Measurements from ENCODE around the gene AHI1. TPM values are rescaled to one million over a fixed set of nuclear protein-coding genes. Genes with fewer than 3 reads are reported as not detected.

Gene AHI1
- total and polyA plus RNA-seq, 2 of the 13 experiments (the other 11 are each of a cell fraction or from before 2014, with no cell fraction given), result 7.2 to 18.6 TPM

- TF ChIP-seq, protein P1, sequence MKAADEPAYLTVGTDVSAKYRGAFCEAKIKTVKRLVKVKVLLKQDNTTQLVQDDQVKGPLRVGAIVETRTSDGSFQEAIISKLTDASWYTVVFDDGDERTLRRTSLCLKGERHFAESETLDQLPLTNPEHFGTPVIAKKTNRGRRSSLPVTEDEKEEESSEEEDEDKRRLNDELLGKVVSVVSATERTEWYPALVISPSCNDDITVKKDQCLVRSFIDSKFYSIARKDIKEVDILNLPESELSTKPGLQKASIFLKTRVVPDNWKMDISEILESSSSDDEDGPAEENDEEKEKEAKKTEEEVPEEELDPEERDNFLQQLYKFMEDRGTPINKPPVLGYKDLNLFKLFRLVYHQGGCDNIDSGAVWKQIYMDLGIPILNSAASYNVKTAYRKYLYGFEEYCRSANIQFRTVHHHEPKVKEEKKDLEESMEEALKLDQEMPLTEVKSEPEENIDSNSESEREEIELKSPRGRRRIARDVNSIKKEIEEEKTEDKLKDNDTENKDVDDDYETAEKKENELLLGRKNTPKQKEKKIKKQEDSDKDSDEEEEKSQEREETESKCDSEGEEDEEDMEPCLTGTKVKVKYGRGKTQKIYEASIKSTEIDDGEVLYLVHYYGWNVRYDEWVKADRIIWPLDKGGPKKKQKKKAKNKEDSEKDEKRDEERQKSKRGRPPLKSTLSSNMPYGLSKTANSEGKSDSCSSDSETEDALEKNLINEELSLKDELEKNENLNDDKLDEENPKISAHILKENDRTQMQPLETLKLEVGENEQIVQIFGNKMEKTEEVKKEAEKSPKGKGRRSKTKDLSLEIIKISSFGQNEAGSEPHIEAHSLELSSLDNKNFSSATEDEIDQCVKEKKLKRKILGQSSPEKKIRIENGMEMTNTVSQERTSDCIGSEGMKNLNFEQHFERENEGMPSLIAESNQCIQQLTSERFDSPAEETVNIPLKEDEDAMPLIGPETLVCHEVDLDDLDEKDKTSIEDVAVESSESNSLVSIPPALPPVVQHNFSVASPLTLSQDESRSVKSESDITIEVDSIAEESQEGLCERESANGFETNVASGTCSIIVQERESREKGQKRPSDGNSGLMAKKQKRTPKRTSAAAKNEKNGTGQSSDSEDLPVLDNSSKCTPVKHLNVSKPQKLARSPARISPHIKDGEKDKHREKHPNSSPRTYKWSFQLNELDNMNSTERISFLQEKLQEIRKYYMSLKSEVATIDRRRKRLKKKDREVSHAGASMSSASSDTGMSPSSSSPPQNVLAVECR (CRISPR knock-in tag; IDR thresholded peaks at IDR 0.05; ENCODE audit: borderline replicate concordance), result 0 out of 2 replicates have a peak, but pooled peaks have one; percentile 18
- TF ChIP-seq ZNF292 (CRISPR knock-in tag; IDR thresholded peaks at IDR 0.05; ENCODE audit: borderline replicate concordance, low read depth) (0 out of 2 replicates have a peak, but pooled peaks have one; percentile 16), ZNF281 (CRISPR knock-in tag; IDR thresholded peaks at IDR 0.05; ENCODE audit: borderline replicate concordance) (peak; percentile 5; the same call in 1 of the 2 replicates), NR2F6 (IDR thresholded peaks at IDR 0.05) (peak; percentile 69), NR2F6 (CRISPR knock-in tag; IDR thresholded peaks at IDR 0.05) (peak; percentile 63), HMGXB3 (CRISPR knock-in tag; IDR thresholded peaks at IDR 0.05; ENCODE audit: borderline replicate concordance) (no peak), HNRNPUL1 (IDR thresholded peaks at IDR 0.05; ENCODE audit: low read depth, low read length) (no peak), TCF7 (IDR thresholded peaks at IDR 0.05; ENCODE audit: low read depth) (peak; percentile 47), EP300 (IDR thresholded peaks at IDR 0.05; ENCODE audit: low read depth in 2 of 2, low read length in 2 of 2) (peak in 1 of 2 experiments; percentile 64; a peak in 2 of 4 replicates), EP300 (CRISPR knock-in tag; IDR thresholded peaks at IDR 0.05; ENCODE audit: borderline replicate concordance) (peak; percentile 12; the same call in 1 of the 2 replicates), GATA4 (IDR thresholded peaks at IDR 0.05; ENCODE audit: borderline replicate concordance, low read depth) (peak; percentile 46; the same call in 1 of the 2 replicates), ZBTB38 (CRISPR knock-in tag; IDR thresholded peaks at IDR 0.05) (no peak)
- TF ChIP-seq, protein P2, sequence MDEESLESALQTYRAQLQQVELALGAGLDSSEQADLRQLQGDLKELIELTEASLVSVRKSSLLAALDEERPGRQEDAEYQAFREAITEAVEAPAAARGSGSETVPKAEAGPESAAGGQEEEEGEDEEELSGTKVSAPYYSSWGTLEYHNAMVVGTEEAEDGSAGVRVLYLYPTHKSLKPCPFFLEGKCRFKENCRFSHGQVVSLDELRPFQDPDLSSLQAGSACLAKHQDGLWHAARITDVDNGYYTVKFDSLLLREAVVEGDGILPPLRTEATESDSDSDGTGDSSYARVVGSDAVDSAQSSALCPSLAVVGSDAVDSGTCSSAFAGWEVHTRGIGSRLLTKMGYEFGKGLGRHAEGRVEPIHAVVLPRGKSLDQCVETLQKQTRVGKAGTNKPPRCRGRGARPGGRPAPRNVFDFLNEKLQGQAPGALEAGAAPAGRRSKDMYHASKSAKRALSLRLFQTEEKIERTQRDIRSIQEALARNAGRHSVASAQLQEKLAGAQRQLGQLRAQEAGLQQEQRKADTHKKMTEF (CRISPR knock-in tag; IDR thresholded peaks at IDR 0.05), result peak; percentile 18; the same call in 1 of the 2 replicates
Measured at GRCh38 chr6:135251498-135252441, 245.8 kb downstream of the AHI1 start (continued).
